DOHH2 (cell line): ENCODE measurements around the gene ODC1.

ENCODE experiments used
- H3F3A ChIP-seq: fragments of 200-600 bp; sonication (generic), shearing (Covaris generic); 2 replicates; pipeline ENCODE4 v1.6.0; 2016; ENCODE audit warnings: antibody characterized with exemption, mild to moderate bottlenecking; ENCODE audit not compliant: control insufficient read depth, insufficient read depth
- H3K27ac ChIP-seq: fragments of 200-600 bp; sonication (generic); 2 replicates; pipeline ENCODE4 v1.5.1; 2014; ENCODE audit warnings: low read depth, mild to moderate bottlenecking, low read length, moderate library complexity
- H3K27me3 ChIP-seq: fragments of 200-600 bp; sonication (generic); 2 replicates; pipeline ENCODE4 v1.6.1; 2014; ENCODE audit warnings: mild to moderate bottlenecking, low read length, mixed read lengths; ENCODE audit not compliant: control insufficient read depth
- H3K36me3 ChIP-seq: fragments of 200-600 bp; sonication (generic); 2 replicates; pipeline ENCODE4 v1.6.1; 2014; ENCODE audit warnings: mild to moderate bottlenecking, low read length, moderate library complexity, mixed read lengths; ENCODE audit not compliant: control insufficient read depth
- H3K4me1 ChIP-seq: fragments of 200-600 bp; sonication (generic); 2 replicates; pipeline ENCODE4 v1.6.1; 2014; ENCODE audit warnings: mild to moderate bottlenecking, low read length, mixed read lengths; ENCODE audit not compliant: control insufficient read depth
- H3K4me2 ChIP-seq: fragments of 200-600 bp; sonication (generic); 2 replicates; pipeline ENCODE4 v1.6.0; 2014; ENCODE audit warnings: mild to moderate bottlenecking, low read length, moderate library complexity
- H3K4me3 ChIP-seq: fragments of 200-600 bp; sonication (generic); 2 replicates; pipeline ENCODE4 v1.5.1; 2014; ENCODE audit warnings: mild to moderate bottlenecking, low read length, mixed read lengths
- H3K79me2 ChIP-seq: fragments of 200-600 bp; sonication (generic); 2 replicates; pipeline ENCODE4 v1.6.1; 2014; ENCODE audit warnings: mild to moderate bottlenecking, low read length, mixed read lengths; ENCODE audit not compliant: control insufficient read depth
- H3K9me2 ChIP-seq: fragments of 200-600 bp; sonication (generic); replicated peaks from 2 replicates; pipeline ENCODE4 v1.6.1; 2014; ENCODE audit warnings: mild to moderate bottlenecking, low read length, mixed read lengths; ENCODE audit not compliant: control insufficient read depth
- H3K9me3 ChIP-seq: fragments of 200-600 bp; sonication (generic); 2 replicates; pipeline ENCODE4 v1.6.1; 2014; ENCODE audit warnings: antibody characterized with exemption, low read length, mixed read lengths; ENCODE audit not compliant: control insufficient read depth, insufficient read depth
- H4K20me1 ChIP-seq: fragments of 200-600 bp; sonication (generic); 2 replicates; pipeline ENCODE4 v1.6.0; 2014; ENCODE audit warnings: low read depth, mild to moderate bottlenecking, antibody characterized with exemption, low read length, moderate library complexity; ENCODE audit not compliant: control insufficient read depth, insufficient read depth
- EZH2phosphoT487 ChIP-seq: fragments of 200-600 bp; sonication (generic); IDR thresholded peaks from 2 replicates; pipeline ENCODE4 v1.6.1; 2017; ENCODE audit warnings: borderline replicate concordance, mild to moderate bottlenecking, antibody characterized with exemption, low read length, moderate library complexity, mixed read lengths
- TF ChIP-seq, protein P1 (sequence below): fragments of 200-600 bp; sonication (generic); IDR thresholded peaks from one replicate; pipeline ENCODE4 v1.5.1; 2014; ENCODE audit warnings: antibody characterized with exemption, mild to moderate bottlenecking, low read depth, low read length; ENCODE audit not compliant: poor library complexity, severe bottlenecking

ODC1 gene

DNA sequence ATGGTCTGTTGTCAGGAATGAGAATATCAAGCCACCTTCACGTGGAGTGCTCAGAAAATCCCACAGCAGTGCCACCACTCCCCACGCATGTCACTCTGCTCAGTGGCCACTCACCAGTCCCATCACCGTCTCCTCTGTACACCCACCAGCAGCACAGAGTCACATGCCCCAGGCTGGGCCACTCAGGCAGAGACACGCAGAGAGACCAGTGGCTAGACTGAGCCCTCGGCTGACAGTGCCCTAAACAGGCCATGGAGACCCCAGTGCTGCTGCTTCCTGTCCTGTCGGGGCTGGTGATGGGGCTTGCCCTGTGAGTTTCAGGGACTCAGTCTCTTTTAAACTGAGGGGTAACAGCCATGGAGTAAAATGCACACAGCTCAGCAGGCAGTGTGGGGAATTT, 25.9 kb downstream of the ODC1 start:
- TF ChIP-seq EZH2phosphoT487: no peak
- TF ChIP-seq, protein P1, sequence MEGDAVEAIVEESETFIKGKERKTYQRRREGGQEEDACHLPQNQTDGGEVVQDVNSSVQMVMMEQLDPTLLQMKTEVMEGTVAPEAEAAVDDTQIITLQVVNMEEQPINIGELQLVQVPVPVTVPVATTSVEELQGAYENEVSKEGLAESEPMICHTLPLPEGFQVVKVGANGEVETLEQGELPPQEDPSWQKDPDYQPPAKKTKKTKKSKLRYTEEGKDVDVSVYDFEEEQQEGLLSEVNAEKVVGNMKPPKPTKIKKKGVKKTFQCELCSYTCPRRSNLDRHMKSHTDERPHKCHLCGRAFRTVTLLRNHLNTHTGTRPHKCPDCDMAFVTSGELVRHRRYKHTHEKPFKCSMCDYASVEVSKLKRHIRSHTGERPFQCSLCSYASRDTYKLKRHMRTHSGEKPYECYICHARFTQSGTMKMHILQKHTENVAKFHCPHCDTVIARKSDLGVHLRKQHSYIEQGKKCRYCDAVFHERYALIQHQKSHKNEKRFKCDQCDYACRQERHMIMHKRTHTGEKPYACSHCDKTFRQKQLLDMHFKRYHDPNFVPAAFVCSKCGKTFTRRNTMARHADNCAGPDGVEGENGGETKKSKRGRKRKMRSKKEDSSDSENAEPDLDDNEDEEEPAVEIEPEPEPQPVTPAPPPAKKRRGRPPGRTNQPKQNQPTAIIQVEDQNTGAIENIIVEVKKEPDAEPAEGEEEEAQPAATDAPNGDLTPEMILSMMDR: no peak
- H3K36me3 ChIP-seq: no peaks in the 10 kb centered on the region
- no peaks in the 10 kb centered on the region for H4K20me1 ChIP-seq
- H3K4me2 ChIP-seq: no peak overlapping the region
- no peaks in the 10 kb centered on the region for H3K9me2 ChIP-seq
- no peak overlapping the region for H3K27ac ChIP-seq
- no peaks in the 10 kb centered on the region for H3K79me2 ChIP-seq
- H3K9me3 ChIP-seq: no peaks in the 10 kb centered on the region
- no peaks in the 10 kb centered on the region for H3K27me3 ChIP-seq
- H3K4me3 ChIP-seq: no peak overlapping the region
- H3K4me1 ChIP-seq: no peaks in the 10 kb centered on the region
- no peaks in the 10 kb centered on the region for H3F3A ChIP-seq

DNA sequence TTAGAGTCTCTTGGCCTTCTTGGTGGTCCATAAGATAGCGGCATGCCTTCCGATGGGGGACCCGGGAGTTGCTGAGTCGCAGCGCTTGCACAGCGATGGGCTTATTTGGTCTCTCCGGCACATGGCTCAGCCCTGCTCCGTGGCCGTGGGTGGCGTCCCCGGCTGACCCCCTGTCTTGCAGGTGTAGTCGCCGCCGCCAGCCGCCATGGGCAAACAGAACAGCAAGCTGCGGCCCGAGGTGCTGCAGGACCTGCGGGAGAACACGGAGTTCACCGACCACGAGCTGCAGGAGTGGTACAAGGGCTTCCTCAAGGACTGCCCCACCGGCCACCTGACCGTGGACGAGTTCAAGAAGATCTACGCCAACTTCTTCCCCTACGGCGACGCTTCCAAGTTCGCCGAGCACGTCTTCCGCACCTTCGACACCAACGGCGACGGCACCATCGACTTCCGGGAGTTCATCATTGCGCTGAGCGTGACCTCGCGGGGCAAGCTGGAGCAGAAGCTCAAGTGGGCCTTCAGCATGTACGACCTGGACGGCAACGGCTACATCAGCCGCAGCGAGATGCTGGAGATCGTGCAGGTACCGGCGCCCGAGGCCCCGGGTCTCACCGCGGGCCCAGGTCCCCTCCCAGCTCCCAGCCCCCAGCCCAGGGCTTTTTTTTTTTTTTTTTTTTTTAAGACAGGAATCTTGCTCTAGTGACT, 28.4 kb downstream of the ODC1 start:
- no peak overlapping the region for H3K27ac ChIP-seq
- H3K27me3 ChIP-seq: no peaks in the 10 kb centered on the region
- no peak overlapping the region for H3K4me2 ChIP-seq
- no peak overlapping the region for H3K4me3 ChIP-seq
- no peaks in the 10 kb centered on the region for H3K9me2 ChIP-seq
- no peaks in the 10 kb centered on the region for H3K9me3 ChIP-seq
- H3K4me1 ChIP-seq: no peaks in the 10 kb centered on the region
- TF ChIP-seq EZH2phosphoT487: no peak
- TF ChIP-seq, protein P1: no peak
- H3K36me3 ChIP-seq: no peaks in the 10 kb centered on the region
- H4K20me1 ChIP-seq: no peaks in the 10 kb centered on the region
- no peaks in the 10 kb centered on the region for H3K79me2 ChIP-seq
- H3F3A ChIP-seq: no peaks in the 10 kb centered on the region

DNA sequence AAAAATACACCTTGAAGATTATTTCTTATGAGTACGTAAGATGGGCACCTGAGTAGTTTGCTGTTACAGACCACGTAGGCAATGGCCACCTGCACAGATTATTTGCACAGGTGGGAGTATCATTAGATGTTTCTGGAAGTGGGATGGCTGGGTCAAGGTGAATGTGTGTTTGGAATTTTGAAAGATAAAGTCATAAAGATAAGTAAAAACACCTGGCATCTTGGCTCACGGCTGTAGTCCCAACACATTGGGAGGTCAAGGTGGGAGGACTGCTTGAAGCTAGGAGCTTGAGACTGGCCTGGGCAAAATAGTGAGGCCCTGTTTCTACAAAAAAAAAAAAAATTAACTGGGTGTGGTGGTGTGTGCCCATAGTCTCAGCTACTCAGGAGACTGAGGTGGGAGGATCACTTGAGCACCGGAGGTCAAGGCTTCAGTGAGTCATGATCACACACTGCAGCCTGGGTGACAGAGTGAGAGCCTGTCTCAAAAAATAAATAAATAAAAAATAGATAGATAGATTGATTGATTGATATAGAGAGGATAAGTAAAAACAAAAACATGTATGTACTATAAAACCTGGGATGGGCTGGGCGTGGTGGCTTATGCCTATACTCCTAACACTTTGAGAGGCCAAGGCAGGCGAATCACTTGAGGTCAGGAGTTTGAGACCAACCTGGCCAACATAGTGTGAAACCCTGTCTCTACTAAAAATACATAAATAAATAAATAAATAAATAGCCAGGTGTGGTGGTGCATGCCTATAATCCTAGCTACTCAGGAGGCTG, 30.4 kb downstream of the ODC1 start:
- TF ChIP-seq, protein P1: no peak
- no peak for TF ChIP-seq EZH2phosphoT487
- Histone ChIP-seq H3K9me3 (no peaks in the 10 kb centered on the region), H3K27me3 (no peaks in the 10 kb centered on the region), H3K9me2 (no peaks in the 10 kb centered on the region), H3F3A (no peaks in the 10 kb centered on the region), H3K79me2 (no peaks in the 10 kb centered on the region), H3K27ac (no peak overlapping the region), H3K4me1 (0 out of 2 replicates have a peak, but pooled peaks cover 4% of the 10 kb centered on the region), H3K4me2 (no peak overlapping the region), H3K4me3 (no peak overlapping the region), H4K20me1 (no peaks in the 10 kb centered on the region), H3K36me3 (no peaks in the 10 kb centered on the region)
